K562 (cell line): ENCODE results near the gene MARS1. TPM values are rescaled to one million over a fixed set of nuclear protein-coding genes. Genes with fewer than 3 reads are reported as not detected.

Source experiments
- ARID3B ChIP-seq: fragments of 250-450 bp; sonication (Bioruptor Pico); IDR thresholded peaks from 2 replicates; pipeline ENCODE4 v1.4.0; 2020; ENCODE audit warnings: borderline replicate concordance
- CHAMP1 ChIP-seq: fragments of 450-650 bp; IDR thresholded peaks from 2 replicates; pipeline ENCODE4 v1.6.1; 2016; ENCODE audit warnings: mild to moderate bottlenecking
- DEAF1 ChIP-seq: fragments of 450-650 bp; formaldehyde crosslinking; IDR thresholded peaks from 2 replicates; pipeline ENCODE4 v1.4.0; 2020; ENCODE audit warnings: mild to moderate bottlenecking, moderate library complexity
- E2F5 ChIP-seq: sonication (generic); formaldehyde crosslinking; IDR thresholded peaks from 2 replicates; pipeline ENCODE4 v1.8.0; 2022; ENCODE audit warnings: mild to moderate bottlenecking, missing genetic modification reagents
- E4F1 ChIP-seq: fragments of 250-450 bp; sonication (Bioruptor Pico); IDR thresholded peaks from 2 replicates; pipeline ENCODE4 v1.5.0; 2021; ENCODE audit warnings: mild to moderate bottlenecking, borderline replicate concordance
- FIP1L1 ChIP-seq: fragments of 200-400 bp; formaldehyde crosslinking; IDR thresholded peaks from 2 replicates; pipeline ENCODE4 v1.6.1; 2018; ENCODE audit warnings: mild to moderate bottlenecking, low read depth, low read length; ENCODE audit not compliant: poor library complexity, severe bottlenecking
- GTF2B ChIP-seq: IDR thresholded peaks from 2 replicates; pipeline ENCODE4 v1.6.1; 2011; ENCODE audit not compliant: insufficient read length; ENCODE audit errors: extremely low read depth
- TAF7 ChIP-seq: fragments of 450-650 bp; IDR thresholded peaks from 2 replicates; pipeline ENCODE4 v1.6.1; 2016; ENCODE audit warnings: missing genetic modification characterization, missing compliant biosample characterization
- TSC22D4 ChIP-seq: fragments of 450-650 bp; IDR thresholded peaks from 2 replicates; pipeline ENCODE4 v1.6.1; 2016; ENCODE audit warnings: missing genetic modification characterization, missing biosample characterization, control low read depth
- U2AF1 ChIP-seq: fragments of 200-400 bp; formaldehyde crosslinking; optimal IDR thresholded peaks from 2 replicates; pipeline ENCODE3; 2017; ENCODE audit warnings: mild to moderate bottlenecking, low read depth, low read length, moderate library complexity
- ZNF444 ChIP-seq: fragments of 250-450 bp; sonication (Bioruptor Pico); IDR thresholded peaks from 2 replicates; pipeline ENCODE4 v1.4.0; 2020; ENCODE audit warnings: mild to moderate bottlenecking, moderate library complexity
- ZNF518B ChIP-seq: fragments of 250-450 bp; sonication (Bioruptor Pico); IDR thresholded peaks from 2 replicates; pipeline ENCODE4 v1.5.0; 2021; ENCODE audit warnings: mild to moderate bottlenecking, moderate library complexity
- polyA plus RNA-seq, 8 experiments: library from polyadenylated mRNA; depleted of rRNA in 4 of 8; stranded (reverse) in 5 of 8; unstranded in 3 of 8; fragments of >200 nt; fragmentation: Nextera tagmentation in 2 of 8; fragmentation: Illumina TruSeq in 1 of 8; extraction: Ambion mirVana in 2 of 8; extraction: Trizol in 1 of 8; gene quantifications; 2 replicates each; pipeline versions ENCODE4 v1.2.1 to v1.2.3, GENCODE V29; 2011 to 2014; ENCODE audit warnings: inconsistent platforms in 1 of 8, missing spikeins in 1 of 8
- total RNA-seq, 7 experiments: library from RNA; depleted of rRNA in 6 of 7; stranded (reverse); fragments of >200 nt in 6 of 7; fragmentation: Illumina TruSeq in 2 of 7; extraction: Trizol in 2 of 7; gene quantifications; 2 replicates each; pipeline versions ENCODE4 v1.2.1 to v1.2.3, GENCODE V29; 2011 to 2021; ENCODE audit warnings: low replicate concordance in 1 of 7

Gene MARS1
- total and polyA plus RNA-seq, 9 of the 15 experiments (the other 6 are each of a cell fraction or from before 2014, with no cell fraction given) = 117 to 382 (median 220) TPM

GRCh38 chr12:57552306-57552651, 64.4 kb downstream of the MARS1 start (continued):
- no peak for TF ChIP-seq ARID3B (CRISPR knock-in tag)
- TF ChIP-seq U2AF1 = no peak
- peak; percentile 69; the same call in 1 of the 2 replicates for TF ChIP-seq CHAMP1
- TF ChIP-seq GTF2B = no peak
- no peak for TF ChIP-seq TSC22D4 (tag)
- no peak for TF ChIP-seq ZNF444 (CRISPR knock-in tag)
- no peak for TF ChIP-seq TAF7
- no peak for TF ChIP-seq FIP1L1
- no peak for TF ChIP-seq ZNF518B
- no peak for TF ChIP-seq DEAF1
- TF ChIP-seq E2F5 = no peak
- no peak for TF ChIP-seq E4F1 (CRISPR knock-in tag)
